Kidney (tissue), 14 donors: ENCODE data around the gene EGLN2. TPM values are rescaled to one million over a fixed set of nuclear protein-coding genes. Genes with fewer than 3 reads are reported as not detected.

Experiments
- DNase-seq, 5 donors: peaks; one replicate each; pipeline ENCODE4 v3.0.0-alpha.2; 2013 to 2020
- FAIRE-seq: peaks from 2 replicates; lab custom pipeline; 2012; peaks lifted over from hg19 to GRCh38; lab: Jason Lieb, UNC
- H3K27ac ChIP-seq, 2 donors: one replicate each; pipeline ENCODE4 v1.7.0; 2013; ENCODE audit warnings: low read depth in 2 of 2, low read length in 2 of 2, inconsistent platforms in 1 of 2
- H3K27me3 ChIP-seq: one replicate; pipeline ENCODE4 v1.7.1; 2013; ENCODE audit warnings: low read length, inconsistent platforms; ENCODE audit not compliant: control insufficient read depth, insufficient read depth
- H3K36me3 ChIP-seq, 3 donors: one replicate each; pipeline versions ENCODE4 v1.7.0 to v1.7.1; 2013; ENCODE audit warnings: low read length in 3 of 3, control low read depth in 1 of 3, inconsistent platforms in 1 of 3; ENCODE audit not compliant: insufficient read depth in 3 of 3, control insufficient read depth in 2 of 3
- H3K4me1 ChIP-seq, 3 donors: one replicate each; pipeline versions ENCODE4 v1.7.0 to v1.7.1; 2013; ENCODE audit warnings: low read length in 3 of 3, inconsistent platforms in 1 of 3, low read depth in 1 of 3; ENCODE audit not compliant: control insufficient read depth in 2 of 3, insufficient read depth in 2 of 3
- H3K4me3 ChIP-seq, 3 donors: one replicate each; pipeline versions ENCODE4 v1.7.0 to v1.8.1; 2013; ENCODE audit warnings: low read length in 3 of 3, control low read depth in 1 of 3, inconsistent platforms in 1 of 3
- H3K9ac ChIP-seq, 3 donors: one replicate each; pipeline versions ENCODE4 v1.7.0 to v1.7.1; 2013; ENCODE audit warnings: low read length in 3 of 3, control low read depth in 1 of 3, inconsistent platforms in 1 of 3
- H3K9me3 ChIP-seq, 3 donors: one replicate each; pipeline versions ENCODE4 v1.7.0 to v1.7.1; 2013; ENCODE audit warnings: low read length in 3 of 3, control low read depth in 1 of 3, inconsistent platforms in 1 of 3; ENCODE audit not compliant: control insufficient read depth in 2 of 3, insufficient read depth in 1 of 3
- intact Hi-C: fragments of 100-400 bp; cut with DNase I; formaldehyde crosslinking; loops from one replicate; pipeline ENCODE4 v1.11.1; 2022
- polyA plus RNA-seq: library from polyadenylated mRNA; stranded (reverse); fragments of 350-450 nt; fragmentation: Illumina TruSeq; extraction: RNeasy Lipid Tissue Mini Kit (QIAGEN cat#74804); gene quantifications from one replicate; pipeline ENCODE4 v1.2.3, GENCODE V29; 2014; ENCODE audit warnings: low read depth, low replicate concordance; ENCODE audit not compliant: insufficient read depth
- total RNA-seq: library from RNA; stranded (reverse); fragmentation: NEBNext Ultra II Directional; extraction: Animal tissue kit (Norgen Biotek cat#: 25700); gene quantifications from one replicate; pipeline ENCODE4 v1.2.1, GENCODE V29; 2021
- TF ChIP-seq, protein P1 (sequence below): IDR thresholded peaks from 3 replicates; pipeline ENCODE4 v1.5.1; 2012; ENCODE audit warnings: mild to moderate bottlenecking, moderate library complexity, borderline replicate concordance; ENCODE audit not compliant: insufficient read depth; ENCODE audit errors: extremely low read depth
- donor health status: control.
- donor health status: control.
- donor health status: control.
- donor health status: control.
- donor health status: control.
- donor health status: DM: yes; HTN: yes; CAD: no.
- donor health status: Normal renal cell carcinoma (clear cell type).

The EGLN2 gene
- total and polyA plus RNA-seq, 2 donors from 2014 or later, result 96.0 to 96.3 TPM

DNA sequence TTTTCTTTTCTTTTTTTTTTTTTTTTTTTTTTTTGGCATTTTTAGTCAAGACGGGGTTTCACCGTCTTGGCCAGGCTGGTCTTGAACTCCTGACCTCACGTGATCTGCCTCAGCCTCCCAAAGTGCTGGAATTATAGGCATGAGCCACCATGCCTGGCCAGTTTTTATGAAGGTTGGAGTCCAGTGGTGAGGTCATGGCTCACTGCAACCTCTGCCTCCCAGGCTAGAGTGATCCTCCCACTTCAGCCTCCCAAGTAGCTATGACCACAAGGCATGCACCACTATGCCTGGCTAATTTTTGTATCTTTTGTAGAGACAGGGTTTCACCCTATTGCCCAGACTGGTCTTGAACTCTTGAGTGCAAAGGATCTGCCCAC lies 43.8 kb upstream of the EGLN2 start:
- Histone ChIP-seq H3K4me1 (peaks cover 3 to 13% (median 6%) of the 10 kb centered on the region in 3 donors), H3K27ac (no peak overlapping the region), H3K27me3 (no peaks in the 10 kb centered on the region), H3K4me3 (no peak overlapping the region), H3K9me3 (no peaks in the 10 kb centered on the region), H3K9ac (no peak overlapping the region), H3K36me3 (peaks cover 6 to 22% (median 16%) of the 10 kb centered on the region in 3 donors)
- TF ChIP-seq, protein P1, sequence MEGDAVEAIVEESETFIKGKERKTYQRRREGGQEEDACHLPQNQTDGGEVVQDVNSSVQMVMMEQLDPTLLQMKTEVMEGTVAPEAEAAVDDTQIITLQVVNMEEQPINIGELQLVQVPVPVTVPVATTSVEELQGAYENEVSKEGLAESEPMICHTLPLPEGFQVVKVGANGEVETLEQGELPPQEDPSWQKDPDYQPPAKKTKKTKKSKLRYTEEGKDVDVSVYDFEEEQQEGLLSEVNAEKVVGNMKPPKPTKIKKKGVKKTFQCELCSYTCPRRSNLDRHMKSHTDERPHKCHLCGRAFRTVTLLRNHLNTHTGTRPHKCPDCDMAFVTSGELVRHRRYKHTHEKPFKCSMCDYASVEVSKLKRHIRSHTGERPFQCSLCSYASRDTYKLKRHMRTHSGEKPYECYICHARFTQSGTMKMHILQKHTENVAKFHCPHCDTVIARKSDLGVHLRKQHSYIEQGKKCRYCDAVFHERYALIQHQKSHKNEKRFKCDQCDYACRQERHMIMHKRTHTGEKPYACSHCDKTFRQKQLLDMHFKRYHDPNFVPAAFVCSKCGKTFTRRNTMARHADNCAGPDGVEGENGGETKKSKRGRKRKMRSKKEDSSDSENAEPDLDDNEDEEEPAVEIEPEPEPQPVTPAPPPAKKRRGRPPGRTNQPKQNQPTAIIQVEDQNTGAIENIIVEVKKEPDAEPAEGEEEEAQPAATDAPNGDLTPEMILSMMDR, result no peak
- intact Hi-C loops, result no loop called here
- DNase-seq (no peak), FAIRE-seq (no peak)

DNA sequence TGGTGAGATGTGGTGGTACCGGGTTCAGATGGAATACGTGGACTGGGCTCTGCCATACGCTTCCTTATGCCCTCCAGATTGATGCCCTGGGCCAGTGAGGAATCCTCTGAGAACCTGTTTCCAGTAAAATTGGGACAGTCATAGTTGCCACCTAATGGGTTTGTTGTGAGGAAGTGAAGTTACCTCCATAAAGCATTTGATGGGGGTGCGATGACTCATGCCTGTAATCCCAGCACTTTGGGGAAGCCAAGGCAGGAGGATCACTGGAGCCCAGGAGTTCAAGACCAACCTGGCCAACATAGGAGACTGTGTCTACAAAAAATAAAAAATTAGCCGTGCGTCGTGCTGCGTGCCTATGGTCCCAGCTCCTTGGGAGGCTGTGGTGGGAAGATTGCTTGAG lies 43.2 kb upstream of the EGLN2 start:
- intact Hi-C loops, result no loop called here
- Histone ChIP-seq H3K27me3 (no peaks in the 10 kb centered on the region), H3K4me1 (peaks cover 3 to 13% (median 6%) of the 10 kb centered on the region in 3 donors), H3K27ac (no peak overlapping the region), H3K4me3 (no peak overlapping the region), H3K9me3 (no peaks in the 10 kb centered on the region), H3K9ac (no peak overlapping the region), H3K36me3 (peaks cover 6 to 28% (median 21%) of the 10 kb centered on the region in 3 donors)
- no peak for FAIRE-seq
- TF ChIP-seq, protein P1, result no peak
- no peak for DNase-seq

DNA sequence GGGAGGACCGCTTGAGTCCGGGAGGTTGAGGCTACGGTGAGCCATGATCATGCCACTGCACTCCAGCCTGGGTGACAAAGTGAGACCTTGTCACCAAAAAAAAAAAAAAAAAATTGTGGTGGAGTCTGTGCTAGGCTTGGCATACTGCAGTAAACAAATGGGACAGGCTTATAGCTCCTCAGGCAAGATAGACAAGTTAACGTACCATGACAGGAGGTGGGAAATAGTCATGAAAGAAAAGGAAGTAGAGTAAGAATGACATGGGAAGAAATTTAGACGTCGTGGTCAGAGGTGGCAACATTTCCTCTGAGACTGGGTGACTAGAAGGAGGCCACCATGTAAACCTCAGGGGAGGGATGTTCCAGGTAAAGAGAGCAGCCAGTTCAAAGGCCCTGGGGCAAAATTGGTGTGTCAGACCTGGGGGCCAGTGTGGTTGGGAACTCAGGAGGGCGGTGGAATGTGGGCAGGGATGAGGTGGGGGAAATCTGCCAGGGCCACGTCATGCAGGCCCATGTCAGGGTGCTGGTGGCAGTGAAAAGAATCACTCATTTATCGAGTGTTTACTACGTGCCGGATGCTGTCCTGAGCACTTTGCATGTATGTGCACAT lies 42.4 kb upstream of the EGLN2 start:
- TF ChIP-seq, protein P1, result no peak
- no peaks in the 10 kb centered on the region for H3K27me3 ChIP-seq
- H3K36me3 ChIP-seq, result peaks cover 8 to 34% (median 21%) of the 10 kb centered on the region in 3 donors
- H3K4me1 ChIP-seq, result peaks cover 3 to 13% (median 6%) of the 10 kb centered on the region in 3 donors
- FAIRE-seq, result no peak
- H3K9ac ChIP-seq, result no peak overlapping the region
- no peaks in the 10 kb centered on the region for H3K9me3 ChIP-seq
- no peak for DNase-seq
- intact Hi-C loops, result no loop called here
- H3K4me3 ChIP-seq, result no peak overlapping the region
- no peak overlapping the region for H3K27ac ChIP-seq
